HCT116 (cell line): ENCODE measurements around the gene PSMG1. TPM values are rescaled to one million over a fixed set of nuclear protein-coding genes. Genes with fewer than 3 reads are reported as not detected.

Experiments used
- ATAC-seq: fragments of 200-7000 bp; cut with Tn5 transposase; 2 replicates; pipeline ENCODE4 v1.9.1; 2020; ENCODE audit warnings: mild to moderate bottlenecking, moderate library complexity
- BruUV-seq: library from RNA; stranded (reverse); fragments of 400-500 nt; replicated peaks from 2 replicates; lab custom pipeline; 2021; lab: Mats Ljungman, UMichigan
- CTCF ChIA-PET: fragments of 300-600 bp; sonication (Branson Sonifier 250); formaldehyde crosslinking; loops from one replicate; lab custom pipeline; 2021; ENCODE audit warnings: antibody characterized with exemption; lab: Charles Lee
- POLR2A ChIA-PET: fragments of 300-600, 350-600 bp; sonication (Branson Sonifier 250); formaldehyde crosslinking; loops from one replicate; lab custom pipeline; 2021; ENCODE audit warnings: antibody characterized with exemption; lab: Charles Lee
- RAD21 ChIA-PET, 2 experiments: fragments of 300-600 bp; sonication (Branson Sonifier 250); formaldehyde crosslinking; loops; one replicate each; lab custom pipeline; 2023; ENCODE audit warnings: low total read pairs in 2 of 2; ENCODE audit not compliant: uncharacterized antibody in 2 of 2, unreplicated experiment in 2 of 2, low non-redundant PET in 1 of 2; lab: Charles Lee
- DNase-seq: peaks from one replicate; pipeline ENCODE4 v3.0.0-alpha.2; 2010; ENCODE audit warnings: low read depth, low spot score
- H2AFZ ChIP-seq: fragments of 200-600 bp; shearing (Covaris generic), sonication (generic); 2 replicates; pipeline ENCODE4 v1.6.1; 2017; ENCODE audit warnings: low read depth, mixed run types, mixed read lengths, antibody characterized with exemption, low read length; ENCODE audit not compliant: poor library complexity, severe bottlenecking
- H3K27ac ChIP-seq: 2 replicates; pipeline ENCODE4 v1.5.1; 2012; ENCODE audit warnings: low read depth, low read length
- H3K27me3 ChIP-seq: fragments of 200-600 bp; sonication (generic); 2 replicates; pipeline ENCODE4 v1.6.1; 2016; ENCODE audit warnings: mixed run types, low read length, mixed read lengths; ENCODE audit not compliant: insufficient read depth
- H3K36me3 ChIP-seq, 2 experiments: fragments of 200-500 bp in 1 of 2; fragments of 200-600 bp in 1 of 2; sonication (Bioruptor generic) in 1 of 2; sonication (generic) in 1 of 2; 2 replicates each; pipeline versions ENCODE4 v1.5.1 to v1.6.1; 2014 to 2016; ENCODE audit warnings: low read length in 2 of 2, inconsistent platforms in 1 of 2, mixed read lengths in 1 of 2, mixed run types in 1 of 2; ENCODE audit not compliant: insufficient read depth in 2 of 2, control insufficient read depth in 1 of 2
- H3K4me1 ChIP-seq, 2 experiments: fragments of 200-600 bp in 1 of 2; sonication (generic) in 1 of 2; 2 replicates each; pipeline versions ENCODE4 v1.5.1 to v1.6.1; 2012 to 2017; ENCODE audit warnings: low read length in 2 of 2, inconsistent platforms in 1 of 2, mild to moderate bottlenecking in 1 of 2, mixed read lengths in 1 of 2, mixed run types in 1 of 2, moderate library complexity in 1 of 2; ENCODE audit not compliant: insufficient read depth in 2 of 2, control insufficient read depth in 1 of 2
- H3K4me2 ChIP-seq: fragments of 200-600 bp; sonication (generic); 2 replicates; pipeline ENCODE4 v1.6.1; 2017; ENCODE audit warnings: mixed run types, low read length, mixed read lengths
- H3K4me3 ChIP-seq, 2 experiments: fragments of 200-600 bp in 1 of 2; sonication (generic) in 1 of 2; replicated peaks in 1 of 2; 2 replicates each; pipeline ENCODE4 v1.5.1; 2011 to 2016; ENCODE audit warnings: low read length in 2 of 2, control low read depth in 1 of 2, low read depth in 1 of 2, mild to moderate bottlenecking in 1 of 2, mixed read lengths in 1 of 2, mixed run types in 1 of 2
- H3K79me2 ChIP-seq: fragments of 200-600 bp; sonication (generic); 2 replicates; pipeline ENCODE4 v1.6.1; 2017; ENCODE audit warnings: mild to moderate bottlenecking, mixed run types, low read length, moderate library complexity, mixed read lengths; ENCODE audit not compliant: insufficient read depth
- H3K9ac ChIP-seq: fragments of 200-600 bp; sonication (generic); 2 replicates; pipeline ENCODE4 v1.6.1; 2016; ENCODE audit warnings: low read length, mixed read lengths
- H3K9me2 ChIP-seq: fragments of 200-600 bp; sonication (generic), shearing (Covaris generic); 2 replicates; pipeline ENCODE4 v1.6.1; 2017; ENCODE audit warnings: mixed run types, mild to moderate bottlenecking, moderate library complexity; ENCODE audit not compliant: insufficient read depth
- H3K9me3 ChIP-seq, 2 experiments: fragments of 200-500 bp in 1 of 2; fragments of 200-600 bp in 1 of 2; sonication (Bioruptor generic) in 1 of 2; sonication (generic) in 1 of 2; 2 replicates each; pipeline ENCODE4 v1.6.1; 2014 to 2017; ENCODE audit warnings: low read length in 2 of 2, mixed read lengths in 2 of 2, inconsistent platforms in 1 of 2, low read depth in 1 of 2, mild to moderate bottlenecking in 1 of 2, mixed run types in 1 of 2, moderate library complexity in 1 of 2; ENCODE audit not compliant: control insufficient read depth in 1 of 2, insufficient read depth in 1 of 2
- H4K20me1 ChIP-seq: fragments of 200-600 bp; sonication (generic), shearing (Covaris generic); 2 replicates; pipeline ENCODE4 v1.6.1; 2017; ENCODE audit warnings: mixed run types, mild to moderate bottlenecking, moderate library complexity; ENCODE audit not compliant: insufficient read depth
- CBX3 ChIP-seq: IDR thresholded peaks from 2 replicates; pipeline ENCODE4 v1.6.1; 2012; ENCODE audit warnings: low read depth
- CEBPB ChIP-seq: IDR thresholded peaks from 2 replicates; pipeline ENCODE4 v1.6.1; 2012; ENCODE audit warnings: low read depth
- EGR1 ChIP-seq: IDR thresholded peaks from 2 replicates; pipeline ENCODE4 v1.6.1; 2012; ENCODE audit warnings: low read depth
- ELF1 ChIP-seq: IDR thresholded peaks from 2 replicates; pipeline ENCODE4 v1.6.1; 2012; ENCODE audit warnings: low read depth, borderline replicate concordance
- EZH2 ChIP-seq: fragments of 200-600 bp; sonication (generic); IDR thresholded peaks from 2 replicates; pipeline ENCODE4 v1.6.1; 2017; ENCODE audit warnings: antibody characterized with exemption, mixed run types
- EZH2phosphoT487 ChIP-seq: fragments of 200-600 bp; IDR thresholded peaks from 2 replicates; pipeline ENCODE4 v1.6.1; 2018; ENCODE audit warnings: antibody characterized with exemption, borderline replicate concordance
- JUND ChIP-seq: IDR thresholded peaks from 2 replicates; pipeline ENCODE4 v1.6.1; 2012
- MAX ChIP-seq: IDR thresholded peaks from 2 replicates; pipeline ENCODE4 v1.6.1; 2012
- POLR2A ChIP-seq: IDR thresholded peaks from 2 replicates; pipeline ENCODE4 v1.7.0; 2011; ENCODE audit warnings: borderline replicate concordance; ENCODE audit not compliant: insufficient read depth, insufficient read length; ENCODE audit errors: extremely low read depth
- POLR2AphosphoS5 ChIP-seq: IDR thresholded peaks from 2 replicates; pipeline ENCODE4 v1.6.1; 2011; ENCODE audit warnings: mild to moderate bottlenecking, low read depth, low read length, moderate library complexity
- REST ChIP-seq: IDR thresholded peaks from 2 replicates; pipeline ENCODE4 v1.6.1; 2012; ENCODE audit warnings: low read depth
- SRF ChIP-seq: IDR thresholded peaks from 2 replicates; pipeline ENCODE4 v1.6.1; 2012; ENCODE audit warnings: low read depth
- TCF7L2 ChIP-seq: IDR thresholded peaks from 2 replicates; pipeline ENCODE4 v1.7.0; 2011; ENCODE audit warnings: borderline replicate concordance, inconsistent platforms; ENCODE audit not compliant: insufficient read depth, insufficient read length; ENCODE audit errors: extremely low read depth
- YY1 ChIP-seq: IDR thresholded peaks from 2 replicates; pipeline ENCODE4 v1.6.1; 2011; ENCODE audit warnings: low read length, low read depth, moderate library complexity, mild to moderate bottlenecking; ENCODE audit not compliant: insufficient replicate concordance; ENCODE audit errors: extremely low read depth
- ZFX ChIP-seq: fragments of 450-650 bp; IDR thresholded peaks from 2 replicates; pipeline ENCODE4 v1.6.1; 2017
- ZNF274 ChIP-seq: fragments of 200-500 bp; sonication (Bioruptor generic); IDR thresholded peaks from 2 replicates; pipeline ENCODE4 v1.6.1; 2014; ENCODE audit warnings: mild to moderate bottlenecking, low read depth, low read length, inconsistent platforms
- intact Hi-C: fragments of 100-400 bp; cut with micrococcal nuclease; formaldehyde crosslinking; loops from 2 replicates; pipeline ENCODE4 v1.10.0; 2022
- total RNA-seq: library from RNA; stranded (reverse); gene quantifications from one replicate; pipeline ENCODE4 v1.2.1, GENCODE V29; 2021; ENCODE audit not compliant: unreplicated experiment
- TF ChIP-seq, protein P1 (sequence below): IDR thresholded peaks from 2 replicates; pipeline ENCODE4 v1.6.1; 2011; ENCODE audit warnings: mild to moderate bottlenecking, low read length, moderate library complexity; ENCODE audit not compliant: insufficient replicate concordance; ENCODE audit errors: extremely low read depth

PSMG1 gene
- total RNA-seq, 1 experiment from 2014 or later, result 83.7 TPM

DNA sequence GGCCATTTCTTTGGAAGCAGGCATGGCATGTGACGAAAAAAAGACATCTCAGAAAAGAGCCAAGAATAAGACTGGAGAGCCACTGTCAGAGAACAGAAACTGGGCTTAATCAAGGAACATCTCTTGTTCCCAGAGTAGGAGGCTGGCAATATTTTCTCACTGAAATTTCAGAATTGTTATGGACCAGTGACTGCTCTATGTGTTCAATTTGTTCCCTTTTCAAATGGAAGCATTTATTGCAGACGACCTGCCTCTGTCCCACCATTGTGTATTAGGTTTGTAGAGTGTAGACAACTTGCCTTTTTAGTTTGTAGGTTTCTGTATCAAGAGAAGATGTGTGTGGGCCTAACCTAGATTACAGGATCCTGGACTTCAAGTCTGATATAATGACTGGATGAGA is 18.7 kb downstream of the PSMG1 start:
- Histone ChIP-seq H2AFZ (no peak overlapping the region), H3K36me3 (0 out of 4 replicates have a peak, but pooled peaks cover 0 to 4% of the 10 kb centered on the region in 2 experiments), H3K4me1 (no peaks in the 10 kb centered on the region), H3K4me2 (no peak overlapping the region), H3K27me3 (no peaks in the 10 kb centered on the region), H3K4me3 (no peak overlapping the region), H3K9me2 (no peaks in the 10 kb centered on the region), H3K9ac (no peak overlapping the region), H4K20me1 (no peaks in the 10 kb centered on the region), H3K27ac (no peak overlapping the region), H3K79me2 (no peaks in the 10 kb centered on the region), H3K9me3 (peaks cover 3 to 8% of the 10 kb centered on the region in 2 experiments; a peak in 2 of 4 replicates)
- intact Hi-C loops, result no loop called here
- DNase-seq, result no peak
- ATAC-seq, result no peak
- no peak for TF ChIP-seq ELF1
- BruUV-seq, result no TSS peak
- RAD21 ChIA-PET, result no interaction called here
- CTCF ChIA-PET, result no interaction called here
- POLR2A ChIA-PET, result no interaction called here

GRCh38 chr21:39161064-39161463 is 22.2 kb downstream of the PSMG1 start:
- POLR2A ChIA-PET, result no interaction called here
- H3K9me2 ChIP-seq, result no peaks in the 10 kb centered on the region
- no peak overlapping the region for H3K9ac ChIP-seq
- H3K79me2 ChIP-seq, result no peaks in the 10 kb centered on the region
- no peaks in the 10 kb centered on the region for H4K20me1 ChIP-seq
- H2AFZ ChIP-seq, result no peak overlapping the region
- RAD21 ChIA-PET, result no interaction called here
- no peak overlapping the region for H3K4me2 ChIP-seq
- no peak overlapping the region for H3K27ac ChIP-seq
- no peak overlapping the region for H3K4me3 ChIP-seq
- H3K4me1 ChIP-seq, result no peaks in the 10 kb centered on the region
- CTCF ChIA-PET, result no interaction called here
- no peaks in the 10 kb centered on the region for H3K36me3 ChIP-seq
- no peak for ATAC-seq
- no TSS peak for BruUV-seq
- H3K27me3 ChIP-seq, result no peaks in the 10 kb centered on the region
- peaks cover 3 to 8% of the 10 kb centered on the region in 2 experiments; a peak in 2 of 4 replicates for H3K9me3 ChIP-seq
- intact Hi-C loops, result no loop called here
- DNase-seq, result no peak
- TF ChIP-seq POLR2A, result no peak
- no peak for TF ChIP-seq ELF1
- TF ChIP-seq, protein P1, sequence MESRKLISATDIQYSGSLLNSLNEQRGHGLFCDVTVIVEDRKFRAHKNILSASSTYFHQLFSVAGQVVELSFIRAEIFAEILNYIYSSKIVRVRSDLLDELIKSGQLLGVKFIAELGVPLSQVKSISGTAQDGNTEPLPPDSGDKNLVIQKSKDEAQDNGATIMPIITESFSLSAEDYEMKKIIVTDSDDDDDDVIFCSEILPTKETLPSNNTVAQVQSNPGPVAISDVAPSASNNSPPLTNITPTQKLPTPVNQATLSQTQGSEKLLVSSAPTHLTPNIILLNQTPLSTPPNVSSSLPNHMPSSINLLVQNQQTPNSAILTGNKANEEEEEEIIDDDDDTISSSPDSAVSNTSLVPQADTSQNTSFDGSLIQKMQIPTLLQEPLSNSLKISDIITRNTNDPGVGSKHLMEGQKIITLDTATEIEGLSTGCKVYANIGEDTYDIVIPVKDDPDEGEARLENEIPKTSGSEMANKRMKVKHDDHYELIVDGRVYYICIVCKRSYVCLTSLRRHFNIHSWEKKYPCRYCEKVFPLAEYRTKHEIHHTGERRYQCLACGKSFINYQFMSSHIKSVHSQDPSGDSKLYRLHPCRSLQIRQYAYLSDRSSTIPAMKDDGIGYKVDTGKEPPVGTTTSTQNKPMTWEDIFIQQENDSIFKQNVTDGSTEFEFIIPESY, result no peak
- TF ChIP-seq ZNF274, result no peak
- TF ChIP-seq MAX, result no peak
- no peak for TF ChIP-seq ZFX
- TF ChIP-seq CEBPB, result no peak
- no peak for TF ChIP-seq EZH2
- no peak for TF ChIP-seq REST
- TF ChIP-seq YY1, result no peak
- no peak for TF ChIP-seq TCF7L2
- no peak for TF ChIP-seq EZH2phosphoT487
- TF ChIP-seq CBX3, result no peak
- TF ChIP-seq EGR1, result no peak
- no peak for TF ChIP-seq JUND
- no peak for TF ChIP-seq SRF
- no peak for TF ChIP-seq POLR2AphosphoS5
